Neural cell (in vitro differentiated cells): ENCODE results near the gene SPDEF. TPM values are rescaled to one million over a fixed set of nuclear protein-coding genes. Genes with fewer than 3 reads are reported as not detected.

Experiments used
- H2AFZ ChIP-seq: fragments of 200-600, 300-800 bp; sonication (generic), shearing (Covaris generic); 2 replicates; pipeline ENCODE4 v1.6.0; 2014; ENCODE audit warnings: low read depth, mild to moderate bottlenecking, antibody characterized with exemption, low read length, moderate library complexity
- H3F3A ChIP-seq: fragments of 200-600 bp; shearing (Covaris generic); 2 replicates; pipeline ENCODE4 v1.6.1; 2016; ENCODE audit warnings: mild to moderate bottlenecking, moderate library complexity, mixed read lengths, antibody characterized with exemption, low read length; ENCODE audit not compliant: insufficient read depth, poor library complexity, severe bottlenecking
- H3K27ac ChIP-seq: fragments of 200-600, 300-800 bp; sonication (generic), shearing (Covaris generic); 2 replicates; pipeline ENCODE4 v1.5.1; 2014; ENCODE audit warnings: mild to moderate bottlenecking, low read length, moderate library complexity
- H3K27me3 ChIP-seq: fragments of 300-800, 200-600 bp; sonication (generic), shearing (Covaris generic); 2 replicates; pipeline ENCODE4 v1.6.0; 2014; ENCODE audit warnings: mild to moderate bottlenecking, low read depth, low read length, moderate library complexity; ENCODE audit not compliant: insufficient read depth
- H3K36me3 ChIP-seq: fragments of 300-800, 200-600 bp; sonication (generic), shearing (Covaris generic); 2 replicates; pipeline ENCODE4 v1.5.1; 2014; ENCODE audit warnings: mild to moderate bottlenecking, antibody characterized with exemption, low read length, moderate library complexity; ENCODE audit not compliant: insufficient read depth
- H3K4me2 ChIP-seq: fragments of 300-800, 200-600 bp; sonication (generic), shearing (Covaris generic); 2 replicates; pipeline ENCODE4 v1.6.0; 2014; ENCODE audit warnings: mild to moderate bottlenecking, low read length
- H3K4me3 ChIP-seq: fragments of 300-800, 200-600 bp; sonication (generic), shearing (Covaris generic); 2 replicates; pipeline ENCODE4 v1.5.1; 2014; ENCODE audit warnings: mild to moderate bottlenecking, low read length, moderate library complexity
- H3K79me2 ChIP-seq: fragments of 200-600 bp; shearing (Covaris generic); replicated peaks from 2 replicates; pipeline ENCODE4 v1.6.0; 2014; ENCODE audit warnings: mild to moderate bottlenecking, low read length, moderate library complexity; ENCODE audit not compliant: insufficient read depth
- H3K9ac ChIP-seq: fragments of 300-800, 200-600 bp; sonication (generic), shearing (Covaris generic); 2 replicates; pipeline ENCODE4 v1.6.1; 2016; ENCODE audit warnings: mild to moderate bottlenecking, low read length, mixed read lengths
- H3K9me2 ChIP-seq: fragments of 200-600 bp; shearing (Covaris generic); 2 replicates; pipeline ENCODE4 v1.6.1; 2016; ENCODE audit warnings: mild to moderate bottlenecking, low read length, mixed read lengths; ENCODE audit not compliant: insufficient read depth
- H3K9me3 ChIP-seq: fragments of 200-600, 300-800 bp; sonication (generic), shearing (Covaris generic); 2 replicates; pipeline ENCODE4 v1.6.1; 2016; ENCODE audit warnings: mild to moderate bottlenecking, mixed run types, low read length, moderate library complexity, mixed read lengths
- H4K20me1 ChIP-seq: fragments of 200-600 bp; shearing (Covaris generic); 2 replicates; pipeline ENCODE4 v1.6.1; 2016; ENCODE audit warnings: mild to moderate bottlenecking, mixed run types; ENCODE audit not compliant: insufficient read depth
- CTCF ChIP-seq: fragments of 450-650 bp; IDR thresholded peaks from 2 replicates; pipeline ENCODE4 v1.5.1; 2014; ENCODE audit warnings: antibody characterized with exemption, mild to moderate bottlenecking, moderate library complexity; ENCODE audit not compliant: poor library complexity, severe bottlenecking
- EP300 ChIP-seq: fragments of 450-650 bp; conservative IDR thresholded peaks from 2 replicates; pipeline ENCODE4 v1.6.1; 2014; ENCODE audit warnings: antibody characterized with exemption, mild to moderate bottlenecking, moderate library complexity; ENCODE audit not compliant: poor library complexity, severe bottlenecking
- EZH2 ChIP-seq: fragments of 200-600, 300-800 bp; shearing (Covaris generic), sonication (generic); IDR thresholded peaks from 2 replicates; pipeline ENCODE4 v1.6.1; 2014; ENCODE audit warnings: antibody characterized with exemption, low read length, borderline replicate concordance, mild to moderate bottlenecking; ENCODE audit not compliant: insufficient read depth, poor library complexity, severe bottlenecking
- MXI1 ChIP-seq: fragments of 450-650 bp; conservative IDR thresholded peaks from 2 replicates; pipeline ENCODE4 v1.6.1; 2014; ENCODE audit warnings: antibody characterized with exemption, mild to moderate bottlenecking; ENCODE audit not compliant: poor library complexity, severe bottlenecking
- POLR2AphosphoS5 ChIP-seq: IDR thresholded peaks from 2 replicates; pipeline ENCODE4 v1.6.1; 2012
- RAD21 ChIP-seq: fragments of 450-650 bp; conservative IDR thresholded peaks from 2 replicates; pipeline ENCODE4 v1.6.1; 2014; ENCODE audit warnings: antibody characterized with exemption, mild to moderate bottlenecking, moderate library complexity
- REST ChIP-seq: IDR thresholded peaks from 2 replicates; pipeline ENCODE4 v1.6.1; 2012; ENCODE audit warnings: borderline replicate concordance
- SMC3 ChIP-seq: fragments of 450-650 bp; conservative IDR thresholded peaks from 2 replicates; pipeline ENCODE4 v1.6.1; 2014; ENCODE audit warnings: antibody characterized with exemption, mild to moderate bottlenecking, moderate library complexity; ENCODE audit not compliant: poor library complexity
- TAF1 ChIP-seq: IDR thresholded peaks from 2 replicates; pipeline ENCODE4 v1.6.1; 2012; ENCODE audit warnings: low read depth
- polyA plus RNA-seq: library from polyadenylated mRNA; depleted of rRNA; stranded (reverse); fragments of >200 nt; gene quantifications from 2 replicates; pipeline ENCODE4 v1.2.3, GENCODE V29; 2014

Gene SPDEF
- polyA plus RNA-seq, 1 donor from 2014 or later = 0.36 TPM

GRCh38 chr6:34526992-34527728, 29.0 kb downstream of the SPDEF start:
- Histone ChIP-seq H3K4me2 (peak overlapping the region; percentile 51), H2AFZ (no peak overlapping the region), H3K36me3 (no peaks in the 10 kb centered on the region), H3K9ac (peak overlapping the region; percentile 42), H3K4me3 (peak overlapping the region; percentile 63), H3K9me2 (no peaks in the 10 kb centered on the region), H3K79me2 (no peaks in the 10 kb centered on the region), H3K27ac (no peak overlapping the region), H4K20me1 (no peaks in the 10 kb centered on the region), H3F3A (no peaks in the 10 kb centered on the region), H3K9me3 (no peaks in the 10 kb centered on the region), H3K27me3 (no peaks in the 10 kb centered on the region)
- TF ChIP-seq TAF1 (no peak), RAD21 (peak; percentile 62), CTCF (peak; percentile 74), SMC3 (peak; percentile 76), POLR2AphosphoS5 (peak; percentile 24), EZH2 (no peak), EP300 (no peak), MXI1 (no peak), REST (no peak)

- no peak overlapping the region for H3K9ac ChIP-seq
- H2AFZ ChIP-seq = no peak overlapping the region
- H3K4me3 ChIP-seq = peak overlapping the region; percentile 28
- no peaks in the 10 kb centered on the region for H3K36me3 ChIP-seq
- no peaks in the 10 kb centered on the region for H4K20me1 ChIP-seq
- no peaks in the 10 kb centered on the region for H3K79me2 ChIP-seq
- no peaks in the 10 kb centered on the region for H3K9me2 ChIP-seq
- peak overlapping the region; percentile 51 for H3K4me2 ChIP-seq
- TF ChIP-seq SMC3 (no peak), MXI1 (no peak), REST (no peak), EZH2 (no peak), TAF1 (no peak)
- H3K27ac ChIP-seq = no peak overlapping the region
- H3K27me3 ChIP-seq = no peaks in the 10 kb centered on the region
- no peaks in the 10 kb centered on the region for H3F3A ChIP-seq
- H3K9me3 ChIP-seq = no peaks in the 10 kb centered on the region
Measured at GRCh38 chr6:34526241-34526972, 29.7 kb downstream of the SPDEF start.
